GM18505 (cell line): Measurements from ENCODE around the gene DNM1.

Experiments used
- ATAC-seq: cut with Tn5 transposase; IDR thresholded peaks from one replicate; pipeline ENCODE4 v1.9.1; 2021; ENCODE audit not compliant: unreplicated experiment
- POLR2A ChIP-seq: IDR thresholded peaks from 4 replicates; pipeline ENCODE4 v1.6.1; 2011; ENCODE audit warnings: borderline replicate concordance; ENCODE audit not compliant: insufficient read depth, insufficient read length; ENCODE audit errors: extremely low read depth

Gene DNM1

DNA sequence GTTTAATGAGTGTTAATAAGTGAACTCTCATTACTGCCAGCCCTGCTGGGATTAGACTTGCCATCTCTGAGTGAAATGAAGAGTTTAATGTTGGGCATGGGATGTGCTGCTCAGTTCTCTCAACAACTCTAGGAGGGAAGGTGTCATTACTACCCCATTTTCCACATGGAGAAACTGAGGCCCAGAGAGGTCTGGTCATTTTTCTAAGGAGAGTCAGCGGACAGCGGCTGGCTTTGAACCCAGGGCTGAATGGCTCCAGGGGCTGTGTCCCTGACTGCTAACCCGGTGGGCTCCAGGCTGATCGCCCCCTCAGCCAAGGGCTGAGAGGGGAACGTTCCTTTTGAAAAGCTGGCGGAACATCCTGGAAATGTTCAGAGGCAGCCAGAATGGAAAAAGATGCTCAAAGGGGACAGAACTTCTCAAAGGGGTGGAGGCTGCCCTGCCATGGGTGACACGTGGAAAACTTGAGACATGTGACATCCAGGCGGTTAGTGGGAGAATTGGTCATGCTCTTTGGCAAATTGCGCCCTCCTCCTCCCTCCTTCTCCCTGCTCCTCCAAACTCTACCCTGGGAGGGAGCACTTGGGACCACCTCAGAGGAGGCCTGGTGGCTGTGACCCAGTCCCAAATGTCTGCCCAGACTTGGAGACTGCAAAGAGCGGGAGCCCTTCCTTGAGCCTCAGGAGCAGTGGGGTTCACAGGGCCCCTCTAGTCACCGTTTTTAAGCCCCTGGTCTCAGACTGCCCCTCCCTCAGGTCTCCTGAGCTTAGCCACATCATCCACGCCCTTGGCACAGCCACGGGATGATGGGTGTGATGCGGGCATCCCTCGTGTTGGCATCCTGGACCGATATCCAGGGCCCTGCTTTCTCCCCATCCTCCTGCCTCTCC, 28.7 kb downstream of the DNM1 start:
- no peak for ATAC-seq
- TF ChIP-seq POLR2A: no peak

DNA sequence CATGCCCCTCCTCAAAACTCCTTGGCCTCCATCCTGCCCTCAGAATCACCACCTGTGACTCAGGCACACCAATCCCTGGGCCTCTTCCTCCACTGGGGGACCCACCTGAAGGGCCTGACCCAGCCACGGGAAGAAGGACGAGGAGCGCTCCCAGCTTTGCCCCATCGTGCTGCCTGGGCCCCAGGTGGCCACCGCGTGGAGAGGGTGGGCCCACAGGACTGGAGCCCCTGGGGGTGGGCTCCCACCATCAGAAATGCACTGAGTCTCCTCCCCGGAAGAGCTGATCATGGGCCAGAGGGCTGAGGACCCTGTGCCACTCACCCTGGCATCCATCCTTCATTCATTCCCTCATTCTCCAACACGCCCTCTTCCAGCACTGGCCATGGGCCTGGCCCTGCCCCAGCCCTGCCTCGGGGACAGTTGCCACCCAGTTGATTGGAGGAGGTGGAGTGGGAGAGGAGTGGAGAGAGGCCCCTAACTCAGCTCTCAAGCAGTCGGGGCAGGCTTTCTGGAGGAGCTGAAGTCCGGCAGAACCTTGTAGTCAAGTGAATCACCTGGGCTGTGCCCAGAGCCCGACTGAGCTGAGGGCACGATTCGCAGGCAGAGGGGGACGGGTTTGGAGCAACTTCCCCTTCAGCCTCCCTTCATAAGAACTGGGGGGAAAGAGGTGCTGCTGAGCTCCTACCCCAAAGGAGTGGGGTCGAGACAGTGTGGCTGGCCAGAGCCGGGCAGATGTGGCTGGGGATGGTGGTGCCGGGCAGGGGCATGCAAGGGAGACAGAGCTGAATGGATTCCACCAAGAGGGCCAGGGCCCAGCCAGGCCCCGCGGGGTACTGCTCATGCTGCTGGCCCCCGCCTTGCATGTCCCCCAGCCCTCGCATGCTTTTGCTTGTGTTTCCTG, 29.6 kb downstream of the DNM1 start:
- no peak for TF ChIP-seq POLR2A
- no peak for ATAC-seq

DNA sequence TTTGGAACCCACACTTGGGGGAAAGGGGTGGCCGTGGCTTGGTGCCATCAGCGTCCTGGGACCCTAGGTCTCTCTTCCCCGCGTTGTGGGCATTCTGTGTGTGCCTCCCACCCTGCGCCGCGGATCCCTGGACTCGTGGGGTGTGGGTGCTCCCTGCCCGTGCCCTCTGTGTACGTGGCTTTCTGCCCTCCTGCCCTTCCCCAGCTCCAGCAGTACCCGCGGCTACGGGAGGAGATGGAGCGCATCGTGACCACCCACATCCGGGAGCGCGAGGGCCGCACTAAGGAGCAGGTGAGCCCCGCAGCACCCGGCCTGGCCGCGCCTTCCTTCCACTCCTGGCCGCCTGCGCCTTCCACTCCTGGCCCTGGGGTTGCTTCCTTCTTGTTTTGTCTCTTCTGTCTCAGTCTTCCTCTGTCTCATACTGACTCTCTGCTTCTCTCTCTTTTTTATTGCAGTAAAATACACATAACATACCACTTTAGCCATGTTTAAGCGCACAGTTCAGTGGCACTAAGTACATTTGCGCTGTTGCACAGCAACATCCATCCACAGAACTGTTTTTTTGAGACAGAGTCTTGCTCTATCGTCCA, 30.7 kb downstream of the DNM1 start:
- no peak for TF ChIP-seq POLR2A
- ATAC-seq: no peak

DNA sequence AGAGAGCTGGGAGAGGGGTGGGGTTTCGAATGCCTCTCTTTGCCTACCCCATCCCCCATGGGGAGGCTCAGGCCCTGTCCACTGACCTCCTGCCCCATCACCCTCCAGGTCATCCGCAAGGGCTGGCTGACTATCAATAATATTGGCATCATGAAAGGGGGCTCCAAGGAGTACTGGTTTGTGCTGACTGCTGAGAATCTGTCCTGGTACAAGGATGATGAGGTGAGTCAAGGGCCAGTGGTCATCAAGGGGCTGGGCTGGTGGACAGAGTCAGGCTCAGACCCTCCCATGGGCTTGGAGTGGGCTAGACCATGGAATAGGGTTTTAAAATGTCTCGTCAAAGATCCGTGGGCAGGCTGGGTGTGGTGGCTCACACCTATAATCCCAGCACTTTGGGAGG, 38.9 kb downstream of the DNM1 start:
- no peak for ATAC-seq
- no peak for TF ChIP-seq POLR2A

DNA sequence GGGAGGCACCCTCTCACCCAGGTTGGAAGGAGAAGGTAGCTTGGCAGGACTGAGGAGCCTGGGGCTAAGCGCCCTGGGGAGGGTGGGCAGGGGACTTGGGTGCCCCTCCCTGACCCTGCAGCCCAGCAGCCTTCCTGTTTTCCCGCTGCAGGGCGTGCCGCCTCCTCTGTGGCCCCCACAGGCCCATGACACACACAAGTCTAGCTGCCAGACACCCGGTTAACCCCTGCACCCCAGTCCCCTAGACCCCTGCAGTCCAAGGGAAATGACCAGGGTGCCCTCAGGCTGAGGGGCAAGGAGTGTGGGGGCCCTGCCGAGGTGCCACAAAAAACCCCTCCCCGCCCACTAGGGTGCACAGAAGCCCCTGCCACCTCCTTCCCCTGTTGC, 39.6 kb downstream of the DNM1 start:
- no peak for TF ChIP-seq POLR2A
- no peak for ATAC-seq

DNA sequence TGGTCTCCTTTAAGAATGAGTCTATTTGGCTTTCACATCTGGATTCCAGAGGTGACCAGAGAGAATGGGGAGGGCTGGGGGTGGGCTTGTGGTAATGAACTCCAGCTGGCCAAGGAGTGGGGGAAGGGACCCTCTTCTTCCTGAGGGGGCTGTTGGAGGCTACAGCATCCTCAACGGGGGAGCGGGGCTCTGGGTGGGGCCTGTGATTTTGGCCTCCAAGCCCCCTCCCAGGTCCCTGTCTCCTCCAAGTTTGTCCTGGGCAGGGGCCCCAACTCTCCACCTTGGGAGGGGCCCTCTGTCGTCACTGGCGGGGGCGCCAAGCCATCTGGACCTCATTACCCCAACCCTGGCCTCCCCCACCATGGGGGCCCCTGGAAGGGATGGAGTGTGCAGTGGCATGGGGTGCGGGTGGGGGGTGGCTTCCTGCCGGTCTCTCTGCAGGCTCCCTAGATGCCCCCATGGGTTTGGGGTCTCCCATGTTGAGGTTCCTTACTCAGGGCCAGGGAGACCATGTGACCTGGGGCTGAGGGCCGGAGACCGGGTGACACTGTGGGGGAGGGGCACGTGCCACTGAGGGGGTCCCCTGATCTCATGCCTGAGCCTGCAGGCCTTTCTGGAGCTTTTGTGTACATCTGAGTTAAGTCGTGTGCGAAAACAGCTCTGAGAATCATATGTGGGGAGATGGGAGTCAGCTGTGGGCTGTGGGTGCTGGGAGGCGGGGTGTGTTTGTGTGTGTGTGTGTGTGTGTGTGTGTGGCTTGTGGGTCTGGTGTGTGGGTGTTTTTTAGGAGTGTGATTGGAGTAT, 40.2 kb downstream of the DNM1 start:
- no peak for ATAC-seq
- no peak for TF ChIP-seq POLR2A

DNA sequence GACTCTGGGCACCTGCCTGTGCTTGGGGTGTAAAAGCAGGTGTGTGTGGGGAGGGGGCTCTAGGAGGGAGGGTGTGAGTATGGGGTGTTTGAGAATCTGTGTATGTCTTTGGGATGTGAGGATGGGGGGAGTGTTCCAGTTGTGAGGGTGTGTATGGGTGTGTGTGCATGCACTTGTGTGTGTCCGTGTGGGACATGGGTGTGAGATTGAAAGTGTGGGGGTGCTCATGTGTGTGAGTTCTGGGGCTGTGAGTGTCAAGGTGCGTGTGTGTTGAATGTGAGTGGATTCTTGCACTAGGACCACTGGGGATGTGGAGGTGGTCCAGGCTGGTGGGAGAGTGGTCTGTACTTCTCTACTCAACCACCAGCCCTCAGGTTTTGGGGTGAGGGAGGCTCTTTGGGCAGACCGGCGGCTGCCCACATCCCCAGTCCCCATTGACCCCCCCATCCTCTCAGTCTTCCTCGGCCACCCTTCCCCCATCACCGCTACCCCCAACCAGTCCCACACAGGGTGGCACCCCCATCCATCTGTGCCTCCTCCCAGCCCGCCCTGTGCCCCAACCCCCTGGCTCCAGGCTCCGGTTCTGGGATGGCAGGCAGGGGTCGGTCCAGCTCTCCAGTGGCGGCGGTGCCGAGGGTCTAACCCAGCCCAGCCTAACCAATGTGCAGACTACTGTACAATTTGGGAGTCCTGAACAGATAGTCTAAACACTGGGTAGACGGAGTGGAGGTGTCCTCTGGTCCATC, 41.1 kb downstream of the DNM1 start:
- no peak for TF ChIP-seq POLR2A
- ATAC-seq: no peak

DNA sequence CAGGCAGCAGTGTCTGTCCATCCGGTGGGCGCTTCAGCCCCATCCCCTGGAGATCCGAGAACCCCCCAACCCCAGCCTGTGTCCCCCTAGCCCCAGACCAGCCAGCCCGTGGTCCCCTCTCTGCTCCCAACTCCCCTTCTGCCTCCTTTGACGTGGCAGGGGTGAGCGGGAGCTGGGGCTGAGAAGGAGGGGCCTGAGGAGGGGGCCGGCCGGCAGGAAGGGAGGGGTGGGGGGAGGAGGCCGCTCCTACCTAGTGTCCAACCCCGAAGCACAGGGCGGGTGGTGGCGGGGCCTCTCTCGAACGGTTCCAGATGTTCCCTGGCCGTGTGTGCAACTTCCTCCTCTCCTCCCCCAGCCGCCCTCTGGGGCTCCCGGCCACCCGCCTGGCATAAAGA, 41.7 kb downstream of the DNM1 start:
- ATAC-seq: no peak
- TF ChIP-seq POLR2A: no peak

DNA sequence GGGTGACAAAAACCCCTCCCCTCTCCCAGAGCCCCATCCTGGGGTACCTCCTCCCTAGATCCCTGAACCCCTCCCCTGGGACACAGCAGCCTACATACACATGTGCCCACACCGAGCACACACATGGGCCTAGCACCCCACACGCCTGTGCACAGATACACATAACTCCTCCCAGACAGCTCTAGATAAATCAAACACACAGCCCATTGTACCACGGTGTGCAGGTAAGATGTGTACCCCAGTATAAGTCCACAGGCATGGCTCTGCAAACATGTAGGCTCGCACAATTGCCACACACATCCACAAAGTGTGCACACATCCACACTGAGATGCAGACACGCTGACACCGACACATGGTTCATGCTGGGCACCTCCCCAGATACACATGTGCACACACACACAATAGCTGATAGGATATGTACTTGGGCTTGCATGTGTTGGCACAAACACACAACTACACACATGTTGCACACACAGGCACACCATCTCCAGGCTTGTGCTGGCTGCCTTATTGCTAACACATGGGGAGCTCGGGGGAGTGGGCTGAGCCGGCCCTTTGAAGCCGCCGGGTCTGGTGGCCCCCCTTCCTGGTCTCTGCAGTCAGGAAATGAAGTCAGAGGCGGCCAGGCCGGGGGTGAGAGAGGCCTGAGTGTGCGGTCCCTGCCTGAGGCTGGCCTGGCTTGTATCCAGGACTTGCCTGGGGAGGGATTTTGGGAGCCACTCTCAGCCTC, 42.4 kb downstream of the DNM1 start:
- no peak for TF ChIP-seq POLR2A
- ATAC-seq: no peak

DNA sequence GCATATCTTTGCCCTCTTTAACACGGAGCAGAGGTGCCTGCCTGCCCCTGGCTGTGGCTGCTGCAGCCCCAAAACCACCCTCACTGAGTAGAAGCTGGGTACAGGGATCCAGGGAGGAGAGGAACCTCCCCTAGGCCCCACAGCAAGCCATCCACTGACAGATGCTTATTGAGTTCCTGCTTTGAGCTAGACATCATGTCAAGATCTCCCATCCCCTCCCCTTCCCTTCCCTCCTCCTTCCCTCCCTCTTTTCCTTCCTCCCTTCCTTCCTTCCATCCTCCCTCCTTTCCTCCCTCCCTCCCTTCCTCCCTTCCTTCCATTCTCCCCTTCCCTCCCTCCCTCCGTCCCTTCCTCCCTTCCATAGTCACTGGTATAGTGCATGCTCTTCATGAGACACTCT, 43.3 kb downstream of the DNM1 start:
- ATAC-seq: no peak
- TF ChIP-seq POLR2A: no peak

DNA sequence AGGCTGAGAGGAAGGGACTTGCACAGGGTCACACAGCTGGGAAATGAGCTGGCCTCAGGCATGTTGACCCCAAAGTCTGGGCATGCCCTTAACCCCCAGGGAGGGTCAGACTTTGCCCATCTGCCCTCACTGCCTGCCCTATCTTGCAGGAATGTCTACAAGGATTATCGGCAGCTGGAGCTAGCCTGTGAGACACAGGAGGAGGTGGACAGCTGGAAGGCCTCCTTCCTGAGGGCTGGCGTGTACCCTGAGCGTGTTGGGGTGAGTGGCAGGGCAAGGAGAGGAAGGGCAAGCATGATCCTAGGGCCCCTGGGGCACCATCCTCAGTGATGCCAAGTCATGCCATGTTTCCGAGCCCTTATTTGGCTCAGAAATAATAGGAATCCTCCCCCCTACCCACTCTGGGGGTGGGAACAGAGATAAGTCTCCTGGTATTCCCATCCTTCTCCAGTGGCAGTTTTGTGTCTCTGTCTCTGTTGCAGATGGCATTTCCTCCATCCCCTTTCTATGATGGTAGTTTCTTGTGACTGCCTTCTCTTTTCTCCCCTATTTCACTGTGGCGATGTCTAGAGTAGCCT, 44.1 kb downstream of the DNM1 start:
- ATAC-seq: no peak
- no peak for TF ChIP-seq POLR2A
